NCI-H82 (cell line): Measurements from ENCODE around the gene CGNL1.

ENCODE experiments used
- DNase-seq: peaks from one replicate; lab custom pipeline; 2025; lab: John Stamatoyannopoulos, UW

CGNL1 gene

DNA sequence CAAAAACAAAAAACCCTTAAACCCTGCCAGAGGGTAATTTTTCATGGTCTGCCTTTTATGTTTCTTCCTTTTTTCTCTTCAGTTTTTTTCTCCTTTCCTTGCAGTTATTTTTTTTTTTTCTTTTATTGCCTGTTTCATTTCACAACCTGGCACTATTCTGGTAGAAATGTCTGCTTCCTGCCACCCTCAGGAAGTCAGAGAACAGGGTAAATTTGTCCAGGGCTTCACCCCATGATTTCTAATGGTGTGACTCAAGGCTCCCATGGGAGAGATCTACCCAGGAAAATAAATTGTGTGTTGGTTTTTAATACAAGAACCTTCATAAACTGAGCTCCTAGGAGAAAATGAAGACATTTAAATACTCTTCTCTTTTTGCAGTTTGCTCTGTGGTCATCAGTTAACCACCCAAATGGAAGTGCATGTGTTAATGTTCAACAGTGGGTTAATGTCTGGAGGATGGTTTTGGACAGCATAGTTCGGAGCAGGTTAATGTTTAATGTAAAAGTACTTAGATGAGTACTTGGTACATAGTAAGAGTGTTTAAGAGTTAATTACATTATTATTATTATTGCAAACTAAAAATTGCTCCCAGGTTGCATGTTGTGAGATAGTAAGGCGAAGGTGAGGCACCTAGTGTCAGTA lies 45.9 kb downstream of the CGNL1 start:
- no peak for DNase-seq

DNA sequence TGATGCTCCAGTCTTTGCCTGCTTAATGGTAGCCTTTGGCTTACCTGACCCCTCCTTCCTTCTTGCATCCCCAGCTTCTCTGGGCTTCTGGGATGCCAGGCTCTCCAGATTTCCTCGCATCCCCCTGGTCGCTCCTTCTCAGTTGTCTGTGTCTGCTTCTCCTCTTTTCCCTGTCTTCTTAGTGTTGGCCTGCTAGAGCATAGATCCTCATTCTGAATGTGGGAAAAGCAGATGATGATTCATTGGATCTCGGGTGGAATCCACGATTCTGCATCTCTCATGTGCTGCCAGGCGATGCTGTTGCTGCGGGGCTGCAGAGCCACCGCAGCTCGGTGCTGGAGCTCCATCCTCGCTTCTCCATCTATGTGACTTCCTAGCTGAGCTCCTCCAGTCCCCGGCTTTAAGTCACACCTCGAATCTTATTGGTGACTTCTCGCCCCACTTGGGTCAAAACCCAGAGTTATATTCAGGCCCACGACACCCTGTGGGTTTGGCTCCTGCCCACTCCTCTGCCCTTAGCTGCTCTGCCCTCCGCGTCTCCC lies 47.4 kb downstream of the CGNL1 start:
- no peak for DNase-seq

DNA sequence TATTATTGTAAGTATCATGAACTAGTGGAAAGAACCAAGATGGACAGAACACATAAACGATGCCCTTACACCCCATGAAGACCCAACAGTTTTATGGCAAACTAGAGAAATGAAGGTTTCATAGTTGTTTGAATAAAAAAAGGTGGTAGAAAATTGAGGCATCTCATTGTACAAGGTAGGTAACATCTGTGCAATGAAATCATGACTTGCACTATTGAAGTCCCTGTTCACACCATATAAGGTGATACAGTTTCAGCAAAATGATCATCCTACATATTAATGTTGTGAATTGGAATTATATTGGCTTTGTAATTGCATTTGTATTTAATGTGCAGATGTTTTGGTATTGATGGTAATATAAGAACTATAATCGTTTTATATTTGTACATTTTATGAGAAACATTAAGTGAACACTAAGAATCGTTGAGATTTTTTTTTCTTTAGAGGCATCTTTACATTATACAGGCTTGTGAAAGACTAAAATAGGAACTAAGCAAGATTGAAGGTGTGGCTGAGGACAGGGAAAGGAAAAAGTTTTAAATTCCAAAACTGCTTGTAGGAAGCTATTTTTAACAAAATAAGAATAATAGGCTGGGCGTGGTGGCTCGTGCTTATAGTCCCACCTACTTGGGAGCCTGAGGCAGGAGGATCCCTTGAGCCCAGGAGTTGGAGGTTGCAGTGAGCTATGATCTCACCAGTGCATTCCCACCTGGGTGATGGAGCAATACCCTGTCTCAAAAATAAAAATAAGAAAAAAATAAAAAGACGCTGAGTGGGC lies 48.5 kb downstream of the CGNL1 start:
- DNase-seq: no peak

DNA sequence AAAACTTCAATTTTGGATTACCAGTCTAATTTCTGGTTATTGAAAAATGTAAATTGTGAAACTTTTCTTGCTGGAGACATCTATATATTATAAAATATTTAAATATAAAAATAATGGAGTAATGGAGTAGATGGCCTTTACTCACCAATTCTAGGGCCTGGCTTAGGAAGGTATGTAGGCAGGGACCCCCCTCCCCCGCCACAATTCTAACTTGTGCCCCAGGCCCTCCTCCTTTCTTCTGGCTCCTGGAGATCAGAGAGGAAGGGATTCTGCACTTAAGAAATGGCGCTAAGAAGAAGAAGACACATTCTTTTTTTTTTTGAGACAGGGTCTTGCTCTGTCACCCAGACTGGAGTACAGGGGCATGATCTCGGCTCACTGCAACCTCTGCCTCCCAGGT lies 49.5 kb downstream of the CGNL1 start:
- DNase-seq: no peak

DNA sequence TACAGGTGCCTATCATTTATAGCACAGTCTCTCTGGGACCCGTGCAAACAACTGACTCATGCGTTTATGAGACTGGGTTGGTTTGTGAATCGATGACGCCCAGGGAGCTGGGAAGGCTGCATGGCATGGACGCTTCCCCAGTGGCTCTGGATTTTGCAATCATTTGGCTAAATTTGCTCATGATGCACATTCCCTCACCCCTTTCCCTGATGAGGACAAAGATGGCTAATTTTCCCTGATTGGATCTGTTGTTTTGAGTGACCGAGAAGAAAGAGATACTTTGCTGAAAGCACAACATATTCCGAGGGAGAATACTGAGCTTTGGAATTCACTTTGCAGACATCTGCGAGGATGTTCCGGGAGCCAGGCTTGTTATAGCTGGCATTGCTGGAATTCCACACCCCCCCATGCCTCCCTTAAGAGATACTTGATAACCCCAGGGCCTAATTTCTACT lies 51.1 kb downstream of the CGNL1 start:
- DNase-seq: no peak

DNA sequence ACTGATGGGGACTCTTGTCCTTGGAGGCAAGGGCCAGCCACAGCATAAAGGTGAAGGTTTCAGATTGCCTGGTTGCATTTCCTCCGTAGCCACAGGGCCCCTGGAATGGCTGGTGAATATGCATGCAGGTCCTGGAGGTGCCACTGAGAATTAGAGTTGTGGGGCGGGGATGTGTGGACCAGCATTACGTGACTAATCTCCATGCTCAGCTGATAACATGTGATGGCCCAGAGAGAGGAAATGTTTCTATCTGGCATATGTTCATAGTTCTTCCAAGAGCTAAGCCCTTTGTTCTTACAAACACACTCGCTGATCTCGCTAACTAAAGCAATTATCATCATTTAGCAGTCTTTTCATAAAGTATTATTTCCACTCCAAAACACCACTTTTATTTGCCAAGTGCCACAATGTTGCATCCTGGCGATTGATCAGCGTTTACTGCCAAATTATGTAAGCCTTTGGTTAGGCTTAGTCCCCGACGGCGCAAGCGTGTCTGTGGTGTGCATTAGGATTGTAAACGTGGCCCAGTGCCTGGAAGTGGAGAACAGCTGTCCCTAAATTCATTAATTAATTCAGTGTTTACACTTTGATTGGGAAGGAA lies 55.9 kb downstream of the CGNL1 start:
- DNase-seq: peak; percentile 93

DNA sequence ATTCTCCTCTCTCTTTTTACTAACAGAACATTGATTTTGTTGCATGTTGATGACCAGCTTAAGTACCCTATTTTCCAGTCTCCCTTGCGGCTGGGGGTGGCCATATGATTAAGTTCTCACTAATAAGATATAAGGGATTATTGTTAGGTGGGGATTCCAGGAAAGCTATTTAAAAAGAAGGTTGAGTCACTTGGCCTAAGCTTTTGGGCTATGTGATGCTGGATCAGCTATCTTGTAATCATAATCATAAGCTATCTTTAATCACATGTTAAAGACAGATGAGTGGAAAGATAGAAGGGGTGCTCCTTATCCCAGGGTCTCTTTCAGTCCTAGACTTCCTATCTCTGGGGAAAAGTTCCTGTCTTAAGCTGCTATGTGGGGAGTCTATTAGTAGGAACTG lies 59.9 kb downstream of the CGNL1 start:
- DNase-seq: peak; percentile 94

DNA sequence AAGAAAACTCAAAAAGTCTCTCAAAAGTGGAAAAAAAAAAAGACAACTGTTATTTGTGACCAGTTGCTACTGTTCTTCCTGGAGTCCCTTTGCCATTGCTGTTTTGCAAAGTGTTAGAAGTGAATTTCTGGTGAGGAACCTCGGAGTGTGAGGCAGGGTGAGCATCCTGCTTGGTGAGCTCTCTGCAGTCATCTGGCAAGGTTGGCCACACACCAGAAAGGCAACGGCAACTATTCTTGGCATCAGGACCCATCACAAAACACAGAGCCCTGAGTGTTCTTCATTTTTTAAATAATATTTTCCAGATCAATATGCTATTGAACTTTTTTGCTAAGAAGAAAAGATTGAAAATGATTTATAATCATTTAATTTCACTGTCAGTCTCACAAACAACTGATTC lies 60.7 kb downstream of the CGNL1 start:
- DNase-seq: no peak

DNA sequence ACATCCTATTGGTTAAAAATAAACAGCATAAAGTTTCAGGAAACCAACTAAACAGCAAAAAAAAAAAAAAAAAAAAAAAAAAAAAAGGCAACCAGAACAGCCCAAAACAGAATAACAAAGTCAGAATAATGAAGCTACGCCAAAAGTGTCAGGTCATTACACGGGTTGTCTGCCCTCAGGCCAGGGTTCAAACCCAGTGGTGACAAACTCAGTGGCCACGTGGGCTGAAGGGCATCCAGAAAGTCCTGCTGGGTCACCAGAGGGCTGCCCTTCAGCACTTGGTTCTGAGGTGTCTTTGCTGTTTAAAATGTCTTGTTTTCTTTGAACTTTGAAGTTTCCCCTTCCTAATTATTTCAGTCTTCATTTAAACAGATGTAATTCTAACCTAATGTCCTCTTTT lies 61.3 kb downstream of the CGNL1 start:
- no peak for DNase-seq

DNA sequence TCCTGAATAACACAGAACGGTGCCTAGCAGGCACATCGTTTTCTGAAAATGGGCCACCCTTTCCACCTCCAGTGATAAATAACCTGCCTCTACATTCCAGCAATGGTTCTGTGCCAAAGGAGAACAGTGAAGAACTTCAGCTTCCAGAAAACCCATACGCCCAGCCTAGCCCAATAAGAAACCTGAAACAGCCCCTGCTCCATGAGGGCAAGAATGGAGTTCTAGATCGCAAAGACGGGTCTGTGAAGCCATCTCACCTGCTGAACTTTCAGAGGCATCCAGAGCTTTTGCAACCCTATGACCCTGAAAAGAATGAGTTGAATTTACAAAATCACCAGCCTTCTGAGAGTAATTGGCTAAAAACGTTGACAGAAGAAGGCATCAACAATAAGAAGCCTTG lies 61.9 kb downstream of the CGNL1 start:
- no peak for DNase-seq

DNA sequence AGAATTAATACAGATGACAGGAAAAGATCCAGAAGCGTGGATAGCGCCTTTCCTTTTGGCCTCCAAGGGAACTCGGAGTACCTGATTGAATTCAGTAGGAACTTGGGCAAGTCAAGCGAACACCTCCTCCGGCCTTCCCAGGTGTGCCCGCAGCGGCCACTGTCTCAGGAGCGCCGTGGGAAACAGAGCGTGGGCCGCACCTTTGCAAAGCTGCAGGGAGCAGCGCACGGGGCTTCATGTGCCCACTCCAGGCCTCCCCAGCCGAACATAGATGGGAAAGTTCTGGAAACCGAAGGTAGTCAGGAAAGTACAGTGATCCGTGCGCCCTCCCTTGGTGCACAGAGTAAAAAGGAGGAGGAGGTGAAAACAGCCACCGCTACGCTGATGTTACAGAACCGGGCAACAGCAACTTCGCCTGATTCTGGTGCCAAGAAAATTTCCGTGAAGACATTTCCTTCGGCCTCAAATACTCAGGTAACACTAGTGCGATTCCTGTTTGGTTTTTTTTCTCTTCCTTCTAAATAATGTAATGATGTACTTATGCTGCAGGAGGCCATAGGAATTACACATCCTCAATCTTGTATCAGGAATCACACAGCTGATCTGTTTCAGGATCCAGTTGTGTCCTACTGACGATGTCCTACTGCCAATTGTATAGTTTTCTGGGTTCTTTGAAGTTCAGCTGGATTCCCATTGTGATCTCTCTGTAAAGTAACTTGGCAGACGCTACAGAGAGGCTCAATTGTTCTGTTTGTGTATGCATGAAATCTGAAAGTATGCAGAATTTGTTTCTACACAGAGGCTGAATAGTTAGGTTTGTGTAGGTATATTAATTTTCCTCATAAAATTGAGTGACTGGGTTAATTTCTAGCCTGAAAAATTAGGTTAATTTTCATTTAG lies 63.1 kb downstream of the CGNL1 start:
- no peak for DNase-seq

DNA sequence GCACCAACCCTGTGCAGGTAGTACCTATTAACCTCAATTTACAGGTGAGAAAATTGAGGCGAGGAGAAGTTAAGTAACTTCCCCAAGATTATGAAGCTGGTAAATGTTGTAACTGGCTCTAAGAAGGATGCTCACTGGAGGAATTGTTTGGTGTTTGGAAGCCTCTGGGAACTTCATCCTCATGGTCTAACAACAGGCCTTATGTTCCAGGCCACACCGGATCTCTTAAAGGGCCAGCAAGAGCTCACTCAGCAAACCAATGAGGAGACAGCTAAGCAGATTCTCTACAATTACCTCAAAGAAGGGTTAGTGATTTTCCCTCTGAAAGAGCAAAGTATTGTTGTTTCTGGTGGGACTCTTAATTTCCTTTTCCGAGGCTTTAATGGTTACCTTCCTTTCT lies 63.9 kb downstream of the CGNL1 start:
- DNase-seq: no peak

DNA sequence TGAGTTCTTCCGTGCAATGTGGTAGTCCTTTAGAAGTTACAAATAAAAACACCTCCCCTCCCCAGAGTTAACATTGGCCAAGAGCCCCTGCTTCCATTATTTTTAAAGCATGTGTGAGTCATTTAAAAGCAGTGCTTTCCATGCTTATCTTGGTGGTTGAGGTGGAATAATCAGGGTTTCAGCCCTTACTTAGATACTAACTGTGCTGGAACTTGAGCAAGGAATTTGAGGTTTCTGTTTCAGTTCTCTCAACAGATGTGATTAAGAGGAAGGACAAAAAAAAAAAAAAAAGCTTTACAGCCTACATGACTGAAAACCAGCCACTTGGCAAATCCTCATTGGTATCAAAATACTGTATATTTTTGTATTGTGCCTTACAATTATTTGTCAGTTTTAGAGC lies 64.5 kb downstream of the CGNL1 start:
- no peak for DNase-seq

DNA sequence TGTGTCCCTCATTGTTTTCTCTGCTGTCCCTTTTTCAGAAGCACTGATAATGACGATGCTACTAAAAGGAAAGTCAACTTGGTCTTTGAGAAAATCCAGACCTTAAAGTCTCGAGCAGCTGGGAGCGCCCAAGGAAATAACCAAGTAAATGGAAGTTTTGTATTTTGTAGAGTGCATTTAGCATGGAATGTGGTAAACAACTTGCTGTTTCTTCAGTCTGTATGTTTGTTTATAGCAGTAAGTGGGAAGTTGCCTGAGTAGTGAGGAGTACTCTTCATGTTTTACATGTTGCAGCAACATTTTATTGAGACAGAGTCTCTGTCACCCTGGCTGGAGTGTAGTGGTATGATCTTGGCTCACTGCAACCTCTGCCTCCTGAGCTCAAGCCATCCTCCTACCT lies 66.0 kb downstream of the CGNL1 start:
- no peak for DNase-seq

DNA sequence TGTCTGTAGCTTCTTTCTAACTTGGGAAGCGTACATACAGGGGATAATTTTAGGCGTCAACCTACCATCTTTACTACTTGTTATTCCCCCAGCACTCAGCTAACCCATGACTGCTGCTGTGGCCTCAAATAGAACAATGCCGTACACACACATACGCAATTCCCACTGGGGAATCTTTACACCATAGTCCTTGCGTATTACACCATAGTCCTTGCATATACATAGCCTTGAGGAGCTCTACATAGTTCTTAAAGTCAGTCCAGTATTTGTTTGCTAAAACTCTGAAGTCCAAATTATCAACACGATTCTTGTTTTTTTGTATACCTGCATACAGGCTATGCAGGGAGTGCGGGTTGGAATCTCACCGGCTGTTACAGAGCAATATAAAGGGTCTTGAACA lies 67.2 kb downstream of the CGNL1 start:
- DNase-seq: no peak

DNA sequence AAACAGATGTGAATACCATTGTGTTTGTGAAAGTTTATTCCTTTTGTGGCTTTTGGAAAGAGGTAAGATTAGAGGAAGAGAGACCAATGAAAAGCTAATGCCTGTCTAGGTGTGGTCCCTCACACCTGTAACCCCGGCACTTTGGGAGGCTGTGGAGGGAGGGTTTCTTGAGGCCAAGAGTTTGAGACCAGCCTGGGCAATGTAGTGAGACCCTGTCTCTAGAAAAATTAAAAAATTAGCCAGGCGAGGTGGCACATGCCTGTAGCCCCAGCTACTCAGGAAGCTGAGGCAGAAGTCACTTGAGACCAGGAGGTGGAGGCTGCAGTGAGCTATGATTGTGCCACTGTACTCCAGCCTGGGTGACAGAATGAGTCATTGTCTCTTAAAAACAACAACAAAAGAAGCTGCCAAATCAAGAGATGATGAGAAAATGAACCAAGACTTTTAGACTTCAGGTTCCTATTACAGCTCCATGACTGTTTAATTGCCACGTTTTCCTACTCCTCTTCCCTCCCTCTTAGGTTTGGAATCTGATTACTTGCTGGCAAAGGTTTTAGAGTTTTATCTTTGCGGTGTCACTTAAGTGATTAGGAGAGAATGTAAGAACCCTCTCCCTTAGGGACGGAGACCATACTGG lies 68.7 kb downstream of the CGNL1 start:
- DNase-seq: peak; percentile 65

DNA sequence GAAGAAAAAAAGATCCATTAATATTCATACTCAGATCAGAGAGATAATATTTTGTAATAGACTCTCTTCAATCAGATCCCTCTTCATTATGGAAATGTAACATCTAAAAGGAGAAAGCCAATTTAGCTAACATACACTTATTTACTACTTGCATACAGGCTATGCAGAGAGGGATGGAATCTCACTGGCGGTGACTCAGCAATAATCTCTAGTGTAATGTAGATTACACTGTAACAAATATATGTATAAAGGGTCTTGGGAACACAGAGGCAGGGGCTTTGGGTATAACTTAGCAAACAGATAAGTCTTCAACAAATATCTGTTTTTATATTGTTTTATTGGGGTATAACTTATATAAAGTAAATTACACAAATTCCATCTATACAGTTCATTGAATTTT lies 69.6 kb downstream of the CGNL1 start:
- peak; percentile 49 for DNase-seq

DNA sequence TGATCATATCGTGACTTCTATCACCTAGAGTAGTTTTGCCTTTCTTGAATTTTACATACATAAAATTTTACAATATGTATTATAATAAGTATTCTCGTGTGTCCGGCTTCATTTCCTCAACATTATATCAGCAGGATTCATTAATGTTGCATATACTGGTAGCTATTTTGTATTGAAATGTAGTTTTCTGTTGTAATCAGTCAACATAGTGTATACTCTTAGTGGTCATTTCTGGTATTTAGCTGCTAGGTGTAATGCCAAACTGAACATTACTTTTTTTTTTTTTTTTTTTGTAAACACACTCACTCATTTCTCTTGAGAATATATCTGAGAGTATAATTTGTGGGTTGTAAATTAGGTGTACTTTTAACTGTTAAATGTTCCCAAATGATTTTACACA lies 70.1 kb downstream of the CGNL1 start:
- no peak for DNase-seq

DNA sequence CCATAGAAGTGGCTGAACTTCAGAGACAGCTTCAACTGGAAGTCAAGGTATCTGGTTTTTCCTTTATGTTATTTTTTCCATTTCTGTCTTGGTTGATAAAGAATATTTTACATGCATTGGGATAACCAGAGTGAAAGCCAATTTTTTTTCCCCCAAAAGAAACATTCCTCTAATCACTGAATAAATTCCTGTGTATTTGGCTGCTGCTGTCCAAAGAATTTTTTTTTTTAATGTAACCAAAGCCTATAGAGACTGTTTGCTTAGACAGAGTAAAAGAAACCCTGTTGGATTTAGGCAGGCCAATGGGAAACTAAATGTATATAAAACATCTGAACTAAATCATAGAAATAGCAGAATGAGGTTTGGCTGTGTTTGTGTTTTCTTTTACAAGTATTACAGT lies 75.2 kb downstream of the CGNL1 start:
- no peak for DNase-seq

DNA sequence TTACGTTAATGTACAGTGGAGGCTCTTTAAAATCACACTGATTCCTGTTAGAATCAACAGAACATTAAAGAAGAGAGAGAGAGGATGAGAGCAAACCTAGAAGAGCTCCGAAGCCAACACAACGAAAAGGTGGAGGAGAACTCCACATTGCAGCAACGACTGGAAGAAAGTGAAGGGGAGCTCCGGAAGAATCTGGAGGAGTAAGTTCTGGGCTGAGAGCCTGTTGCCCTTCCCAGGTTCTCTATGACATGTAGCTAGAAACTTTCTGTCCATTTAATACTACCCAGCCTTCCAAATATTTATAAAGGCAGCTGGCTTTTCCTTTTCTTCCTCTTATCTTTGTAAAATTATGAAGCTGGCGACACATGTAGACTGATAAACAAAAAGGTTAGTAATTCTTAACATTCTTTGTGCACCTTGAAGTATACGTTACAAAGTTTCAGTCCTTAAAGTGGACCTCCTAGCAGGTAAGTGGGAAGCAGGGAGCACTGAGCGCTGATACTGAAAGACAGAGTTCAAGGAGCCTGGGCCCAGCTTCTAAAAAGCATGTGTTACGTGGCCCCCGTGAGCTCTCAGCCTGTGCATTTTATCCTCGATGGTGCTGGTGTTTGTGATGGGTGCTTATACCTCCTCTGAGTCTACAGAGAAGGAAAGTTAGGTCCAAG lies 75.9 kb downstream of the CGNL1 start:
- DNase-seq: no peak

DNA sequence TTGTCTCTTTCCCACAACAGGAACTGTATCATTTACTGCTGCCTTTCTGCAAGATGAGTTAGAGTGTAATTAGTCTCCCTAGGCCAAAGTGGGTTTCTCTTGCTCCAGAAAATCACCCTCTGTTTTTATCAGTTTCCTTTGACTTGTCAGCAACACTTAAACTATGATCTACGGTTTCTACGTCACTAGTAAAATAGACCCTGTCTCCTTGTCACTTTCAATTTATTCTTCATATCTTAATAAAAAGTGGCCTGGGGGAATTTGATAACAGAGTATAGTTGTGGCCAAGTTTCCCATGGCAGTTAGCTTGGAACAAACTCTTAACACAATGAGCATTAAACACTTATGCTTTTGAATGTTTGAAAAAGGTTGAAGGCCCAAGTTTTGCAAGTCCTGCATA lies 79.6 kb downstream of the CGNL1 start:
- no peak for DNase-seq
